ENCODE results near the gene SPATC1L.

The SPATC1L gene

DNA sequence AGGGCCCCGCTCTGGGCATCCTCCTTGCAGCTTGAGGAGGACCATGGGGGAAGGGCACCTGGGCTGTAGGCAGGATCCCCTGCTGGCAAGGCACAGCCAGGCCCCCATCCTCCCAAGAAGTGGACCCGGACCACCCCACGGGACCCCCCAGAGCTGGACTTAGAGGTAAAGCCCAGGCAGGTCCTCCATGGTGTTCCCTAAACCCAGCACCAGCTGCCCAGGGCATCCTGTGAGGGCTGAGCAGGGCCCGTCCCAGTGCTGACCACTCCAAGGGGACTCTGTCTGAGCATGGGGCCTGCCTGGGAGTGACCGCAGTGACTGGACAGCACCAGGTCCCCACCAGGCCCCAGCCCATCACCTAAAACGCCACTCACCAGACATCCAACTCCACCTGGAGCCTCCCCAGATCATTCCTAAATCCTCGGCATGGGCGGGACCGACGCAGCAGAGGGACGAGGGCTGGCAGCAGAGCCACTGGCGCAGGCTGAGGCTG, 65.1 kb downstream of the SPATC1L start:
- TF ChIP-seq, protein P1, sequence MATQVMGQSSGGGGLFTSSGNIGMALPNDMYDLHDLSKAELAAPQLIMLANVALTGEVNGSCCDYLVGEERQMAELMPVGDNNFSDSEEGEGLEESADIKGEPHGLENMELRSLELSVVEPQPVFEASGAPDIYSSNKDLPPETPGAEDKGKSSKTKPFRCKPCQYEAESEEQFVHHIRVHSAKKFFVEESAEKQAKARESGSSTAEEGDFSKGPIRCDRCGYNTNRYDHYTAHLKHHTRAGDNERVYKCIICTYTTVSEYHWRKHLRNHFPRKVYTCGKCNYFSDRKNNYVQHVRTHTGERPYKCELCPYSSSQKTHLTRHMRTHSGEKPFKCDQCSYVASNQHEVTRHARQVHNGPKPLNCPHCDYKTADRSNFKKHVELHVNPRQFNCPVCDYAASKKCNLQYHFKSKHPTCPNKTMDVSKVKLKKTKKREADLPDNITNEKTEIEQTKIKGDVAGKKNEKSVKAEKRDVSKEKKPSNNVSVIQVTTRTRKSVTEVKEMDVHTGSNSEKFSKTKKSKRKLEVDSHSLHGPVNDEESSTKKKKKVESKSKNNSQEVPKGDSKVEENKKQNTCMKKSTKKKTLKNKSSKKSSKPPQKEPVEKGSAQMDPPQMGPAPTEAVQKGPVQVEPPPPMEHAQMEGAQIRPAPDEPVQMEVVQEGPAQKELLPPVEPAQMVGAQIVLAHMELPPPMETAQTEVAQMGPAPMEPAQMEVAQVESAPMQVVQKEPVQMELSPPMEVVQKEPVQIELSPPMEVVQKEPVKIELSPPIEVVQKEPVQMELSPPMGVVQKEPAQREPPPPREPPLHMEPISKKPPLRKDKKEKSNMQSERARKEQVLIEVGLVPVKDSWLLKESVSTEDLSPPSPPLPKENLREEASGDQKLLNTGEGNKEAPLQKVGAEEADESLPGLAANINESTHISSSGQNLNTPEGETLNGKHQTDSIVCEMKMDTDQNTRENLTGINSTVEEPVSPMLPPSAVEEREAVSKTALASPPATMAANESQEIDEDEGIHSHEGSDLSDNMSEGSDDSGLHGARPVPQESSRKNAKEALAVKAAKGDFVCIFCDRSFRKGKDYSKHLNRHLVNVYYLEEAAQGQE (IDR thresholded peaks at IDR 0.05; ENCODE audit: insufficient read depth in 1 of 2, low read depth in 2 of 2, low read length in 2 of 2): no peak
- TF ChIP-seq FOXP2 (optimal IDR thresholded peaks at IDR 0.05; ENCODE audit: borderline replicate concordance, extremely low read depth, extremely low read length, insufficient read depth): no peak
- no peak for TF ChIP-seq SIN3A (IDR thresholded peaks at IDR 0.05; ENCODE audit: borderline replicate concordance, insufficient read depth, low read length)
- TF ChIP-seq TAF1 (IDR thresholded peaks at IDR 0.05; ENCODE audit: borderline replicate concordance, insufficient read depth, low read length): no peak
- no peak for TF ChIP-seq POLR2AphosphoS5 (IDR thresholded peaks at IDR 0.05; ENCODE audit: low read depth, low read length)

DNA sequence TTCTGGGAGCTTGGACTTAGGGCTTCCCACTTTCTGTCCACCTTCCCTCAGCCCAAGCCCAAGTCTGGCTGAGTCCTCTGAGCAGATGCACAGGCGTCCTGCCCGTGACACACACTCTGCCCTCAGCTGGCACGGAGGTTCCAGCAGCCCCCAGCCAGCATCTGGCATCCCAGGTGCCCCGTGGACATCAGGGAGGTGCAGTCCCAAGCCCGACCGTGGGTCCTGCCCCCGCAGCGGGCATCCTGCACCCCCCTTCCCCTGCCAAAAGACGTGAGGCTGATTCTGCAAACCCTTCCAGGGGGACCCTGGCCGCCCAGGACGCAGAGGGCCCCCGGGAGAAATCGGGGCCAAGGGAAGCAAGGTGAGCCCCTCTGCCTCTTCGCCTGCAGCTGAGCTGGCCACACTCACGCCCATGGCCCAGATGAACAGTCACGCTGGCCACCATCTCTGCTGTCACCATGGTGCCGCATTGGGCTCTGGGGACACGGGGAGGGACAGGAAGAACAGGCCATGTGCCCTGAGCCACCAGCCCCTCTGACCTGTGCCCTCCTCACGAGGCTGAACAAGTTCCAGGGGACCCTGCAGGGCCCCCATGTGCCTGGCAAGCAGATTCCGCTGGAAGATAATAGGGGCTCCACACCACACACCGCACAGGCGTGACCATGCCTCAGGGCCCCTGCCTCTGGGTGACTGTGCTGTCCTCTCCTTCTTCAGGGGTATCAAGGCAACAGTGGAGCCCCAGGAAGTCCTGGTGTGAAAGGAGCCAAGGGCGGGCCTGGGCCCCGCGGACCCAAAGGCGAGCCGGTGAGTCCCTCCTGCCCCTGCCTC, 65.7 kb downstream of the SPATC1L start:
- TF ChIP-seq, protein P1 (IDR thresholded peaks at IDR 0.05; ENCODE audit: insufficient read depth in 1 of 2, low read depth in 2 of 2, low read length in 2 of 2): no peak
- no peak for TF ChIP-seq TAF1 (IDR thresholded peaks at IDR 0.05; ENCODE audit: borderline replicate concordance, insufficient read depth, low read length)

DNA sequence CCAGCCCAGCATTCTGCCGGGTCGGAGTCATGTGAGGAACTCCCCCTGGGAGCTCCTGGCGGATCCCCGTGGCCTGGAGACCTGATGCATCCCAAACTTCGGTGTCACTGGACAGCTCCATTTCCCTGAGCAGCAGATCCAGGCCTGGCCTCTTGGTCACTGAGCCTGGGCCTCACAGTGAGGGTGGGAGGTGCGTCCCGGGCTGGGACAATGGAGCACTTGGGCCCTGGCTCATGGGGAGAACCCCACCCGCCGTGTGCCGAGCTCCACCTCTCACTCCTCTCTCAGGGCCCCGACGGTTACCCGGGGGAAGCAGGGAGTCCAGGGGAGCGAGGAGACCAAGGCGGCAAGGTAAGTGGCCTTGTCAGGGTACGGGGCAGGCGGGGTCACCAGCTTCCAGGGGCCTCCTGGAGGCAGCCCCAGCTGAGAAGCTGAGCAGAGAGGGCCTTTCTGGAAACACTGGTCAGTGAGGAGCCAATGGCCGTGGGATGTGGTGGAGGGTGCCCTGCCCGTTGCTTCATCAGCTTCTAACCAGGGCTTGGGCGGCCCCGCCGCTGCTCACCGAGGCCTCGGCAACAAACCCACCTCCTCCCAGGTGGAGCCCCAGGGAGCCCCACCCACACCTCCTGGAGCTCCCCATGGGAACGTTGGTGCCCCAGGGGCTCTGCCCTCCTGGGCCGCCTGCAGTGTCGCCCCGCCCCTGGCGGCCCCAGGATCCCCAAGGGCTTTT, 66.5 kb downstream of the SPATC1L start:
- TF ChIP-seq POLR2AphosphoS5 (IDR thresholded peaks at IDR 0.05; ENCODE audit: low read depth, low read length) (no peak), TAF1 (IDR thresholded peaks at IDR 0.05; ENCODE audit: borderline replicate concordance, insufficient read depth, low read length) (no peak), SIN3A (IDR thresholded peaks at IDR 0.05; ENCODE audit: borderline replicate concordance, insufficient read depth, low read length) (no peak), FOXP2 (optimal IDR thresholded peaks at IDR 0.05; ENCODE audit: borderline replicate concordance, extremely low read depth, extremely low read length, insufficient read depth) (no peak)
- TF ChIP-seq, protein P1 (IDR thresholded peaks at IDR 0.05; ENCODE audit: insufficient read depth in 1 of 2, low read depth in 2 of 2, low read length in 2 of 2): no peak

DNA sequence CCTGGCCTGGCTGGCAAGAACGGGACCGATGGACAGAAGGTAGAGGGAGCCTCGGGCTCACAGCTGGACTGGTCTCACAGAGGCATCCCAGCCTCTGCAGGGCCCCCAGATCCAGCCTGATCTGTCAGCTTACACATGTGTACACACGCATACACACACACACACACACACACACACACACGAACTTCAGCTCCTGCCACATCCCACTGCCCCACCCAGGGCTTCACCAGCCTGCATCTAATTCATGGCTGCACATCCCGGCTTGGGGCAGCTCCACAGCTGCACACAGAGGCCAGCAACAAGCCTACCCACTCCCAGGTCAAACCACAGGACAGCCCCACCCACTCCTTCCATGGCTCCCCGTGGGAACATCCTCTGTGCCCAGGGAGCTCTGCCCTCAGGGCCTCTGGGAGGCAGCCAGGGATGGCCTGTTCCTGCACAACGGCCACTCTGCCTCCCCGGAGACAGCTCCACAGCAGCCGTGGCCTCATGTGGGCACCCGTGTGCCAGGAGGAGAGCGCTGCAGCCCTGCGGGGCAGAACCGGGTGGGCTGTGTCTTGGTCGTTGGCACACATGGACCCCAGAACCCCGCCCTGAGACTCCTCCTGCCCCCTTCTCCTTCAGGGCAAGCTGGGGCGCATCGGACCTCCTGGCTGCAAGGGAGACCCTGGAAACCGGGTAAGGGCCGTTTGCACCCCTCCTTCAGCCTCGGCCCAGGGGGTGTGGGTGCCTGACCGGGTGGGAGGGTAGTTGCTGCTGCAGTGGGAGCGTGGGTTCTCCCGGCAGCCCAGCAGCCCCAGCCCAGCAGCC, 67.3 kb downstream of the SPATC1L start:
- TF ChIP-seq, protein P1 (IDR thresholded peaks at IDR 0.05; ENCODE audit: insufficient read depth in 1 of 2, low read depth in 2 of 2, low read length in 2 of 2): no peak
- TF ChIP-seq SIN3A (IDR thresholded peaks at IDR 0.05; ENCODE audit: borderline replicate concordance, insufficient read depth, low read length) (no peak), FOXP2 (optimal IDR thresholded peaks at IDR 0.05; ENCODE audit: borderline replicate concordance, extremely low read depth, extremely low read length, insufficient read depth) (no peak), TAF1 (IDR thresholded peaks at IDR 0.05; ENCODE audit: borderline replicate concordance, insufficient read depth, low read length) (no peak), POLR2AphosphoS5 (IDR thresholded peaks at IDR 0.05; ENCODE audit: low read depth, low read length) (no peak)
